Cardiac fibroblast (primary cell): ENCODE measurements around the gene ISG15.

ENCODE experiments used
- DNase-seq, 2 donors: peaks; one replicate each; pipeline versions ENCODE4 v3.0.0 to v3.0.0-alpha.2; 2010; ENCODE audit warnings: low read depth in 2 of 2
- H3K4me3 ChIP-seq, 2 donors: replicated peaks in 1 of 2; 1 replicate in 1 of 2; 2 replicates in 1 of 2; pipeline ENCODE4 v1.5.1; 2011; ENCODE audit warnings: low read depth in 2 of 2, low read length in 2 of 2, mild to moderate bottlenecking in 2 of 2, moderate library complexity in 1 of 2
- TF ChIP-seq, protein P1 (sequence below): IDR thresholded peaks from one replicate; pipeline ENCODE4 v1.5.1; 2011; ENCODE audit warnings: low read depth, mild to moderate bottlenecking, low read length, inconsistent platforms

The ISG15 gene

DNA sequence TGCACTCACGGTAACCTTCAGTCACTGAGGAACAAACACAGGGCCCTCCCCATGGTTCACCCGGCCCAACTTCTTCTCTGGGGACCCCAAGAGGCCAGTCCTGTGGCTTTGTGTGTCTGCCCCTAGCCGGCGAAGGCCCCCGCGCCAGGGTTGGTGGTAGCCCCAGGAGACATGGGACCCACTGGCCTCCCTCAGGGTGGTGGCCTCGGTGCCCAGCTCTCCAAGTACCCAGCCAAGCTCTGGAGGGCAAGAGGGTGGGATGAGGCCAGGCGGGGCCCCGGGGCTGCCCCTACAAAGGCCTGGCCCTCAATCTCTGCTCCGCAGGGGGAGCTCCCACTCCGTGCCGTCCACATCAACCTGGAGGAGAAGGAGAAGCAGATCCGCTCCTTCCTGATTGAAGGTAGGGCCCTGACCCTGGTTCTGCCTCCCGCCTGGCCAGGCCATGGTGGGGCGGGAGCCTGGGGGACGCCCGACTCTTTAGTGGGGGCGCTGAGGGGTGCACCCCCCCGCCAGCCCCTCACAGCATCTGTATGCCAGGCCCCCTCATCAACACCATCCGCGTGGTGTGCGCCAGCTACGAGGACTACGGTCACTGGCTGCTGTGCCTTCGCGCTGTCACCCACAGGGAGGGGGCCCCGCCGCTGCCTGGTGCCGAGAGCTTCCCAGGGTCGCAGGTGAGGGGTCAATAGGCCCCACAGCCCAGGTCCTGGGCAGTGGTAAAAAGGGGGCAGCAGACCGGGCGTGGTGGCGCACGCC, 41.4 kb upstream of the ISG15 start:
- no peak overlapping the region for H3K4me3 ChIP-seq
- TF ChIP-seq, protein P1, sequence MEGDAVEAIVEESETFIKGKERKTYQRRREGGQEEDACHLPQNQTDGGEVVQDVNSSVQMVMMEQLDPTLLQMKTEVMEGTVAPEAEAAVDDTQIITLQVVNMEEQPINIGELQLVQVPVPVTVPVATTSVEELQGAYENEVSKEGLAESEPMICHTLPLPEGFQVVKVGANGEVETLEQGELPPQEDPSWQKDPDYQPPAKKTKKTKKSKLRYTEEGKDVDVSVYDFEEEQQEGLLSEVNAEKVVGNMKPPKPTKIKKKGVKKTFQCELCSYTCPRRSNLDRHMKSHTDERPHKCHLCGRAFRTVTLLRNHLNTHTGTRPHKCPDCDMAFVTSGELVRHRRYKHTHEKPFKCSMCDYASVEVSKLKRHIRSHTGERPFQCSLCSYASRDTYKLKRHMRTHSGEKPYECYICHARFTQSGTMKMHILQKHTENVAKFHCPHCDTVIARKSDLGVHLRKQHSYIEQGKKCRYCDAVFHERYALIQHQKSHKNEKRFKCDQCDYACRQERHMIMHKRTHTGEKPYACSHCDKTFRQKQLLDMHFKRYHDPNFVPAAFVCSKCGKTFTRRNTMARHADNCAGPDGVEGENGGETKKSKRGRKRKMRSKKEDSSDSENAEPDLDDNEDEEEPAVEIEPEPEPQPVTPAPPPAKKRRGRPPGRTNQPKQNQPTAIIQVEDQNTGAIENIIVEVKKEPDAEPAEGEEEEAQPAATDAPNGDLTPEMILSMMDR = no peak
- DNase-seq = no peak

DNA sequence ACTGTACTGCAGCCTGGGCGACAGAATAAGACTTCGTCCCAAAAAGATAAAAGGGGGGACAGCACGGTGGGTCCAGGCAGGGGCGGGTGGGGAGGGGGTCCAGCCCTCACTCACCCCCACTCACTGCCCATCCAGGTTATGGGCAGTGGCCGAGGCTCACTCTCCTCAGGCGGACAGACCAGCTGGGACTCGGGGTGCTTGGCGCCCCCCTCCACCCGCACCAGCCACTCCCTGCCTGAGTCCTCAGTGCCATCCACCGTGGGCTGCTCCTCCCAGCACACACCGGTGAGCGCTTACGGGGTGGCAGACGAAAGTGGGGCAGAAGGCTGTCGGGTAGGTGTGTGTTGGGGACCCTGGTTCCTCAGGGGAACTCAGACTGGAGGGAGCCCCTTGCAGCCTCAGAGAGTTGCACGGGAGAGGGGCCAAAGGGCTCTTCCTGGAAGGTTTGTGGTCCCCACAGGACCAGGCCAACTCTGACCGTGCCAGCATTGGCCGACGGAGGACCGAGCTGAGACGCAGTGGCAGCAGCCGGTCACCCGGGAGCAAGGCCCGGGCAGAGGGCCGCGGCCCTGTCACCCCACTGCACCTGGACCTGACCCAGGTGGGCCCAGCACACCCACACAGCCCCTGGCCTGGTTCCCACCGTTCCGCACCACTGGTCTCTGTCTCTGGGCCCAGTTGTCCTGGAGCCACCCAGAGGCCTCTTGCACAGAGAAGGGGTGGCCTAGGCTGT, 40.4 kb upstream of the ISG15 start:
- DNase-seq = no peak
- TF ChIP-seq, protein P1 = no peak
- no peak overlapping the region for H3K4me3 ChIP-seq

- TF ChIP-seq, protein P1 = no peak
- no peak overlapping the region for H3K4me3 ChIP-seq
- no peak for DNase-seq
These were observed 39.6 kb upstream of the ISG15 start for GRCh38 chr1:973459-974292.

- H3K4me3 ChIP-seq = no peak overlapping the region
- TF ChIP-seq, protein P1 = no peak
- no peak for DNase-seq
These were observed 39.0 kb upstream of the ISG15 start for GRCh38 chr1:974293-974640.

DNA sequence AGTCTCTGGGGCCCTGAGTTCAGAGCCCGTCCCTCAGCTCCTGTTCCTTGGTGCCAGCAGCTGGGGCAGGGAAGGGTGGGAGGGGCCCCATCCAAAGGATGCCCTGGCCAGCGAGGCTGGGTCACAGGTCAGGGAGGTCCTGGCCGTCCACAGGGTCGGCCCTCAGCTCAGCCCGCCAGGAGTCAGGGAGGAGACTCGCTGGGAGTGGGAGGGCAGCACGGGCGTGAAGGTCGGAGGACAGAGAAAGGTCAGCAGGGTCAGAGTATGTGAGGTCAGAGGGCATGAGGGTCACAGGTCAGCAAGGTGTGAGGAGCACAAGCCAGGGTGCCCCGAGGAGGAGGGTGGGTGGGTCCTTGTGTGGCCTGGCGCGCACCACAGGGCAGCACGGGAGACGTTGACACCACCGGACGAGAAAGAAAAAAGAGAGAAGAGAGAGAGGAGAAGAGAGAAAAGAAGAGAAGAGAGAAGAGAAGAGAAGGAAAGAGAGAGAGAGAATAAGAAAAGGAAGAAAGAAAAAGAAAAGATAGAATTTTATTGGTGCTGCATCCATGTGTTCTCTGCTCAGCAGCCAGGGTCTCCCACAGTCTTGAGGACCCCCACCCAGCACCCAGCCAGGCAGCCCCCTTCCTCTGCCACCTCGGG, 38.5 kb upstream of the ISG15 start:
- TF ChIP-seq, protein P1 = no peak
- no peak overlapping the region for H3K4me3 ChIP-seq
- no peak for DNase-seq

DNA sequence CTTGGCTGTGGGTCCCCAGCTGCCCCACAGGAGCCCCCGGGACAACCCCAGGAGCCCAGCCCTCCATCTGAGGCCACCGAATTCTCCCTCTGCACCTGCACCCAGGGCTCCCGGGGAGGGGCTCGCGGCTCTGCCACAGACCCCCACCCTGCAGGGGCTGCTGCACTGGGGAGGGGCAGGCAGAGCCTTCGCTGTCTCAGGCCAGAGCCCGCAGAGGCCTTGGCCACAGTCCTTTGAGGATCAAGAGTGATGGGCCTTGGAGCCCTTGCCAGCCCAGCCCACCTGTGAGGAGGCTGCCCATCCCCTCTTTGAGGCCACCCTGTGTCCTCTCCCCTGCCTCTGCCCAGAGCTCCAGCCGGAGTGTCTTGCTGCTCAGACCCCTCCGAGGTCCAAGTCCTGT, 37.9 kb upstream of the ISG15 start:
- no peak overlapping the region for H3K4me3 ChIP-seq
- no peak for DNase-seq
- TF ChIP-seq, protein P1 = no peak
